HG02678 (cell line): ENCODE data around the gene ZNF584.
A peak's percentile ranks its signal among the peaks of the same experiment; 100 is the strongest.
"Not testable (repeated sequence)": the region's sequence is repeated elsewhere in the genome, so short reads cannot be mapped to it uniquely, and the experiment has no call there.

Experiments used
- ATAC-seq: cut with Tn5 transposase; IDR thresholded peaks from one replicate; pipeline ENCODE4 v1.9.1; 2021; ENCODE audit warnings: mild to moderate bottlenecking, moderate library complexity; ENCODE audit not compliant: unreplicated experiment

The ZNF584 gene

DNA sequence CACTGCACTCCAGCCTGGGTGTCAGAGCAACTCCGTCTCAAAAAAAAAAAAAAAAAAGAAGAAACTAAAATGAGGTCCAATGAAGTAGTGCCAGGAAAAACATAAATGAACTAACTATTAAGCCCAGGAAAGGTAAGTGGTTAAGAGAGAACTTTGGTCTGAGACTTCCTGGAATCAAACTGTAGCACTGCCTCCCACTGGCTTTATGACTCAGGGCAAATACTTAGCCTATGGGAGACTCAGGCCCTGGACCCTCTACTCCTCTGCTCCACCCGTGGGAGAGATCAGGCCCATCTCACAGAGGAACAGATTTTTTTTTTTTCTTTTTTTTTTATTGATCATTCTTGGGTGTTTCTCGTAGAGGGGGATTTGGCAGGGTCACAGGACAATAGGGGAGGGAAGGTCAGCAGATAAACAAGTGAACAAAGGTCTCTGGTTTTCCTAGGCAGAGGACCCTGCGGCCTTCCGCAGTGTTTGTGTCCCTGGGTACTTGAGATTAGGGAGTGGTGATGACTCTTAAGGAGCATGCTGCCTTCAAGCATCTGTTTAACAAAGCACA lies 4.5 kb upstream of the ZNF584 start:
- not testable (repeated sequence) for ATAC-seq

DNA sequence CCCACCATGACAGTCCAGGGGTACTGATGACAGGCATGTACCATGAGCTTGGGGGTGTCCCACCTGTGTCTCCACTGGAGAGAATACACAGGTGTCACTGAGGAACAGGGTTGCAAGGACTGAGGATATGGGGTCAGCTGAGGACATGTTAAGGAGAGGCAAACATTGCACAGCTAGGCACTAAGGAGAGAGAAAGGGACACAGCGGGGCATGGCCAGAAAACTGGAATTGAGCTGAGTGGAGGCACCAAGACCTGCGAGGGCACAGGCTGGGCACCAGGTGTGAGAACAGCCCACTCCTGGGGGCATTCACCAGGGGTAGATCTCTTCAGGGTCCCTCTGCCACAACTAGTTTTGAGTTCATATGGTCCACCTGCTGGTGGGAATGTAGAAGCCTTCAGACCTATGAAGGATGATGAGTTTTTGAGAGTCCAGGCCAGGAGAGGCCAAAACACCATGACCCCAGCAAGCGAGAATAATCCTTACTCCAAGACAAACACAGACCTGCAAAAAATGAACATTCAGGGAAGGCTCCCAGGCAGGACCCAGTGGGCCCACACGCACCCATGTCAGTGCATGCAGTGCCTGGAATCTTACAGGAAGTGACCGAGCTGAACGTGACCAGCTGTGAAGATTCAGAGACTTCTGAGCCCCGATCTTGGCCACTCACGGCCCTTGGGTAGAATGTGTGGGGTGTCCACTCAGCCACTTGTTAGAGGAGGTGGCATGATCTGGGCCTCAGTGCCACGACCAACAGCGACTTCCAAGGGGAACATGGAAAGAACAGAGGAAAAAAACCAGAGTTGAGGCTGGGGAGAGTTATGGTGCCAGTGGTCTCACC lies 1.4 kb upstream of the ZNF584 start:
- no peak for ATAC-seq

DNA sequence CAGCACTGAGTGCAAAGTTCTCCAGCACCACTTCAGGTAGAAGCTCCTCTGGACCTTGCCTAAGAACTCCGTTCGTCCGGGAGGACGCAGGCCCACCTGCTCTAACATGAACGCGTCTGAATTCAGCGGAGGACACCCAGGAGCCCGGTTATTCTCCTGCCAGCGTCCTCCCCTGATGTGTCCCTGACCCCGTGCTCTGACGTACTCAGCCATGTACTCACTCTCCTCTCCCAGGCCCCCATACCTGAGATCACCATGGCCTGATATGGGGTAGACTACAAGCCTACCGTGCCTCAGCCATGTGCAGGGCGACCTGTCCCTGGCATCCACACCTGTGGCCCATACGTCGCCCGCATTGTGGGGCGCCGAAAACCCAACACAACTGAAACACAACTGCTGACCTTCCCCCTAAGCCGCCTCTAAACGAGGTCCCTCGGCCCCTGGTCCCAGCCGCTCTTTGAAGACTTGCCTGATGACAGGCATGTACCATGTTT lies 744 bp upstream of the ZNF584 start:
- no peak for ATAC-seq

DNA sequence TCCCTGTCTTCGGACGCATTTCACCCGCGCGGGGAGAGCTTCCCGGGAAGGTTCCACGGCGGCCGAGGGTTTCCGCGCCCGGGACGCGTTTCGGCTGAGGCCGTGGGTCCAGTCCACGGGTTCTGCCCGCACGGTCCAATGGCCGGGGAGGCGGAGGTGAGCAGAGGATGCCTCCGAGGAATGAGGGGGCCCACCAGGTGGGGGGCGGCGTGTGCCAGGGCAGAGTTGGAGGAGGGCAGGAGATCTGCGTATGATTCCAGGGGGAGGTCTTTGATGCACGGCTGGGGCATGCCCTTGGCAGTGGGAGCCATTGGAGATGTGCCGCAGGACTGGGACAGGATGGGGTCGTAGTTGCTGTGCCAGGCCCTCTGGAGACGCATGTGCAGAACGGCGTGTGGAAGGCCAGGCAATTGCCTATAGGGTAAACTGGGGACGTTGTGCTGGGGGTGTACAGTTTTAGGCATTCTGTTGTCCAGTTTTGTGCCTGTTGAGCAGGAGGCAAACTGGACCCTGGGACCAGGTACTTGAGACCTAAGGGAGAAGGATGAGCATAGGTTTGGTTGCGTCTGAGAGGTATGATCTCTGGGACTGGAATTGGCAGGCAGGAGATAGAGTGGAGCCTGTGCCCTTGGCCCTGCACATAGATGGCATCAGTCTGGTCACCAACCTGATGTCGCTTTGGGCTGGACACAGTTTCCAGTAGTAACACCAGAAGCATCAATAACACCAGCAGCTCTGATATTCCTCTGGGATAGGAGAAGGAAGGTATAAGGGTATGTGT lies 751 bp downstream of the ZNF584 start:
- peak; percentile 12 for ATAC-seq

DNA sequence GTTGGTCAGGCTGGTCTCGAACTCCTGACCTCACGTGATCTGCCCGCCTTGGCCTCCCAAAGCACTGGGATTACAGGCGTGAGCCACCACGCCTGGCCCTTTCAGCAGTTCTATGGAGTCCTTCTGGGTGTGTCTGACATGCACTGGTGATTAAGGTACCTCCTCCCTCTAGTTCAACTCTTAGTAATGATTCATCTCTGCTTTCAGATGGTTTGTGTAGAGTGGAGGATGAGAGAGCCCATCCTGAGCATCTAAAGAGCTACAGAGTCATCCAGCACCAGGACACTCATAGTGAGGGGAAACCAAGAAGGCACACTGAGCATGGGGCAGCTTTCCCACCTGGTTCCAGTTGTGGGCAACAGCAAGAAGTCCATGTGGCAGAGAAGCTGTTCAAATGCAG lies 8.2 kb downstream of the ZNF584 start:
- no peak for ATAC-seq

DNA sequence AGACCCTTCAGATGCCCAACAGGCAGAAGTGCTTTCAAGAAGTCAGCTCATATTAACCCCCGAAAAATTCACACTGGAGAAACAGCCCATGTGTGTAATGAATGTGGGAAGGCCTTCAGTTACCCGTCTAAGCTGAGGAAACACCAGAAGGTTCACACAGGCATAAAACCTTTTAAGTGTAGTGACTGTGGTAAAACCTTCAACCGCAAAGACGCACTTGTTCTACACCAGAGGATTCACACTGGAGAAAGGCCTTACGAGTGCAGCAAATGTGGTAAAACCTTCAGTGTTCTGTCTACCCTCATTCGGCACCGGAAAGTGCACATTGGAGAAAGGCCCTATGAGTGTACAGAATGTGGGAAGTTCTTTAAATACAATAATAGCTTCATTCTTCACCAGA lies 8.6 kb downstream of the ZNF584 start:
- ATAC-seq: no peak

DNA sequence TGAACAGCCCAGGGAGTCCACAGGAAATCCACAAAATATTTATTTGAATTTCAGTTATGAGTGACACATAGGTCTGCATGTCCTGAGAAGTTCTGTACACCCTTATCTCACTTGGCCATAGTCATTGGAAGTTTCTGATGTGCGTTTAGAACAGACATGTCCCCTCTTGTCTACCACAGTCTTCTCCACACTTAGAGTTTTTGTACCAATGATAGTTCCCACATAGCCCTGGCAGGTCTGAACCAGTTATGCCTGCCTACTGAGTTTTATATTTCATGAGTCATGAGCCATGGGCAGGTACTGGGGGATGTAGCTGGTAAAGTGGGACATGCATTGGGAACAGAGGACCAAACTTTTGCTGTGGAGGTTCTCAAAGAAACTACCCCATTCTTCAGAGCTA lies 20.2 kb downstream of the ZNF584 start:
- ATAC-seq: no peak

DNA sequence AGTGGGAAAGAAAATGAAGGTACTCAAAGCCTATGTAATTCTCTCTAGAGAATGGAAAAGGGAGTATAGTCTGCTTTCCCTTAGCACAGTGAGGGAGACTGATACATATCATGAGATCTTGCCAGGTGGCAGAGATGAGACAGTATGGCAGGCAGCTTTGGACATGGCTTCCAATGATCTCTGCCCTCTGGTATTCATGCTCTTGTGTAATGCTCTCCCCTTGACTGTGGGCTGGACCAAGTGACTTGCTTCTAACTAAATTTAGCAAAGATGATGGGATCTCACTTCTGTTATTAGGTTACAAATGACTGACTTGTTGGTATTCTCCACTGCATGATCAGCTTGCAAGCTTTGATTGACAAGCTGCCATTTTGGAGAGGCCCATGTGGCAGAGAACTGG lies 21.3 kb downstream of the ZNF584 start:
- no peak for ATAC-seq

DNA sequence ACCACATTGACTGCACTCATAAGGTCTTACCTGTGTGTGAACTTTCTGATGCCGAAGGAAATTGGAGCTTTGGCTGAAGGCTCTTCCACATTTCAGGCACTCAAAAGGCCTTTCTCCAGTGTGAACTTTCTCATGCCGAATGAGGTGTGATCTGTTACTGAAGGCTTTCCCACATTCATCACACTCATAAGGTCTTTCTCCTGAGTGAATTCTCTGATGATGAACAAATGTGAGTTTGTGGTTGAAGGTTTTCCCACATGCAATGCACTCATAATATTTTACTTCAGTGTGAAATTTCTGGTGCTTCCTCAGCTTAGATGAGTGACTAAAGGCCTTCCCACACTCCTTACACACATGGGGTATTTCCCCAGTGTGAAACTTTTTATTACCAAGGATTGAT lies 25.8 kb downstream of the ZNF584 start:
- no peak for ATAC-seq

DNA sequence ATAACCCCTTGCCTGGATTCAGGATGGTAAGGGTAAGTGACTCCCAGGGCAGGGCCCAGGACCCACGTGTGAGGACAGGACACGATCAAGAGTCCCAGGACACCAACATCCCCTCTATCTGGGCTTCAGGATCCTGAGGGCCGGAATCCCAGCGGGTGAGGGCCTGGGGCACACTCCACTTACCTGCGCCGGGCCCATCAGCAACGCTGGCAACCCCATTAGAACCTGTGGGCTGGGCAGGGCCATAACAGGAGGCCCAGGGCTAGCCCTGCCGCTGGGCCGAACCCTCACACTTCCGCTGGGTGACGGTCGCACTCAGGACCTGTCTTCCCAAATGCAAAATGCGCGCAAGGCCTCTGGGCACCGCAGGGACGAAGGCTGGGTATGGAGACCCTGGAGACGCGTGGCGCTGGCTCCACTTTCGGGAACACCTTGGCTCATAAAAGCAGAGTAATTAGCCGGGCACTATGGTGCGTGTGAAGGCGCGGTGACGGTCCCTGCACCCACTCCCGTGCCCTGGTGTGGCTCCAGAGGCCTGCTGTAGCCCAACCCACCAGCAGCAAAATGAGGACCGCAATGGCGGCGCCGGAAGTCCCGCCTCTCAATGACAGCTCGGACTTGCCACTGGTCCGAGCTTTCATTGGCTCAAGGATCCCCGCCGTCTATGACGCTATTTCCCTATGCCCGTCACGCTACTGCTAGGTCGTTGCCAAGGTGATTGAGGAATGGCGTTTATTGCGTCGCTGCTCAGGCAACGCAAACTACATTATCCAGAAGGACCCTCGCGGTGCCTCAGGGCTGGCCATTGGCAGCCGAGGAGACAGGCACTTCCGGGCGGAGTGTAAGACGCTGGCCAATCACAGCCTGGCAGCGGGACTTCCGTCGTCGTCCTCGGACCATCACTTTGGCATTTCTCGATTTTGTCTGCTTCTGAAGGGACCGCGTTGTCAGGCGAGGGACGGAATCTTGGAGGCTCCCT lies 31.4 kb downstream of the ZNF584 start, which contains the start of gene ZNF132:
ZNF132 (minus strand) TSS at position 578 of the 979 bp plus-strand sequence; CDS start at position 246, 332 bp downstream.
- ATAC-seq: peak; percentile 95

DNA sequence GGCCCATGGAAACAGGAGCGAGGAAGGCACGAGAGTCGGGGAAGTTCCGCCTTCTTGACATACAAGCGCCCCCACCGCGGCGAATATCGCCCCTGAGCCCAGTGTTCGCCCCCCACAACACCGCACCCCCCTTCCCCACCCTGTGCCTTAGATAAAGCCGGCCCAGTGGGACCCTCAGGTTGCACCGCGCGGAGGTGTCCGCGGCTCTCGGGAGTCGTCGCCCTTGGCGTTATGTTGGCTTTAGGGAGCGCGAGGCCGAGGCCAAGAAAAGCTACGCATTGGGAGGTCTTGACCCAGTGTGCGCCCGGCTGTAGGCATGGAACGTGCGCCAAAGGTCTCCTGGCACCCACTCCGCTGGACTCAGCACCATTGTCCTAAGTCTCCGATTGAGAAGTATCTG lies 32.1 kb downstream of the ZNF584 start:
- ATAC-seq: no peak

DNA sequence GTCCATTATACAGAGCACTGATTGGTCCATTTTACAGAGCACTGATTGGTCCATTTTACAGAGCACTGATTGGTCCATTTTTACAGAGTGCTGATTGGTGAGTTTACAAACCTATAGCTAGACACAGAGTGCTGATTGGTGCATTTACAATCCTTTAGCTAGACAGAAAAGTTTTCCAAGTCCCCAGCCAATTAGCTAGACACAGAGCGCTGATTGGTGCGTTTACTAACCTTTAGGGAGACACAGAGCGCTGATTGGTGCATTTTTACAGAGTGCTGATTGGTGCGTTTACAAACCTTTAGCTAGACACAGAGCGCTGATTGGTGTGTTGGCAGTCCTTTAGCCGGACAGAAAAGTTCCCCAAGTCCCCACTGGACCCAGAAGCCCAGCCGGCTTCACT lies 34.5 kb downstream of the ZNF584 start:
- ATAC-seq: not testable (repeated sequence)

DNA sequence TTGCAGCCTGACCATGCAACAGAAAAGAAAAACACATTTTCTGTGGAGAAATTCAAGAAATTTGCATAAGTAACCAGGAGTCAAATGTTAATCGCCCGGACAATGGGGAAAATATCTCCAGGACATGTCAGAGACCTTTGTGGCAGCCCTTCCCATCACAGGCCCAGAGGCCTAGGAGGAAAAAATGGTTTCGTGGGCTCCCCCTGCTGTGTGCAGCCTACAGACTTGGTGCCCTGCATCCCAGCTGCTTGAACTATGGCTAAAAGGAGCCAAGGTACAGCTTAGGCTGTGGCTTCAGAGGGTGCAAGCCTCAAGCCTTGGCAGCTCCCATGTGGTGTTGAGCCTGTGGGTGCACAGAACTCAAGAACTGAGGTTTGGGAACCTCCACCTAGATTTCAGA lies 40.4 kb downstream of the ZNF584 start:
- ATAC-seq: not testable (repeated sequence)

DNA sequence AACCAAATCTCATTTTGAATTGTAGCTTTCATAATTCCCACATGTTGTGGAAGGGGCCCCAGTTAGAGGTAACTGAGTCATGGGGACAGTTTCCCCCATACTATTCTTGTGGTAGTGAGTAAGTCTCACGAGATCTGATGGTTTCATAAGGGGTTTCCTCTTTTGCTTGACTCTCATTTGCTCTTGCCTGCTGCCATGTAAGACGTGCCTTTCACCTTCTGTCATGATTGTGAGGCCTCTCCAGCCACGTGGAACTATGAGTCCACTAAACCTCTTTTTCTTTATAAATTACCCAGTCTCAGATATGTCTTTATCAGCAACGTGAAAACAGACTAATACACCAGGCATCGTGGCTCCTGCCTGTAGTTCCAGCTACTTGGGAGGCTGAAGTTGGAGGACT lies 41.5 kb downstream of the ZNF584 start:
- ATAC-seq: not testable (repeated sequence)

DNA sequence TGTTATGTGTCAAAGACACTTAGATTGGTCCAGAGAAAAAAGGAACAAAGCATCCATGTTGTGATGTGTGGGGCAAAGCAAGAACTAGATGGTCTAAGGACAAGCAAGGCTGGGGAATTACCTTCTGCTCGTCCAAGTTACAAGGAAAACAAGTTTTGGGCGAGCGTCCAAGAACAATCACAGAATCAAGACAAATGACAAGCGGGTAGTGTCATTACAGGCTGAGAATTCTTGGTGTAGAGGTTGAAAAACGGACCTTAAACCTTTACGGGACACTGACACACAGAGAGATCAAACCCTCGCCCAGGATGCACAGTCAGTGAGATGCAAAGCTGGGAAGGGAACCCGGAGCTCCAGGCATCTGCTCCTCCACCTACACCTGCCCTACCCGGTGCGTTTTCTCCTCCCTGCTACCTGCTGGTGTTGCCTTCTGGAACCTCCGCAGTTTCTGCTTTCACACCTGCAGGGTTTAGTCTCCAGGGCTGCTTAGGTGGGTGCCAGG lies 42.5 kb downstream of the ZNF584 start:
- peak; percentile 4 for ATAC-seq

DNA sequence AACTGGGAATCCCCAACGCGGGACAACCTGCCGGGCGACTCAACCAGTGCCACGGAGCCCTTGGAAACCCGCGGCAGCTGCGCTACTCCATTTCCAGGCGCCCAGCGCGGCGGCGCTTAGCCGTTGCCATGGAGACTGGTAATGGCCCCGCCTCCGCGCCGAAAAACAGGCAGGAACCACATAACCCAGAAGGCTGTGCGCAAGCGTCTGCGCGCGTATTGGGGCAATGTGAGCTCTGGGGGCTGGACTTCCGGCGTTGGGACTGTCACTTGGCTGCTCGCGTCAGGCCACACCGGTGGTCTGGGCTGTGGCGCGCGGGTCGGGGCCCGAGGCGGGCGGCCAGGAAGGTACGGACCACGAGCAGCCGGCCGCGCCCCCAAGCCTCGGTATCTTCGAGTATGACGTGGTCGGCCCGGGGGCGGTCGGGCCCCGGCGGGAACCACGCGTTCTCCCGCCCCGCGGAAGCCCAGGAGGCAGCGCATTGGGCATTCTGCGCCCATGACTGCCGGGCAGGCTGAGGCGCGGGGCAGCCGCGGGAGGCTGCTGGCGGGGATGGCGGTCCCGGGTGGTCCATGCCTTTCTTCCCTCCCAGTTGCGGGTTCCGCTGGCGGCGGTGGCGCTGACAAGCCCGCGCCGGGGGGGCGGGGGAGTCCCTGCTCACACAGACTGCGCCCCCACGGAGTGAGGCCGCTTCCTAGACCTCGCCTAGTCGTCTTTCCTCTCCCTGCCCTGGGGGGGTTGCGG lies 43.1 kb downstream of the ZNF584 start, which contains the start of gene ZNF324B:
ZNF324B (plus strand) TSS at position 265 of the 744 bp plus-strand sequence. CDS start 2,080 bp downstream, outside the sequence.
- peak; percentile 98 for ATAC-seq

DNA sequence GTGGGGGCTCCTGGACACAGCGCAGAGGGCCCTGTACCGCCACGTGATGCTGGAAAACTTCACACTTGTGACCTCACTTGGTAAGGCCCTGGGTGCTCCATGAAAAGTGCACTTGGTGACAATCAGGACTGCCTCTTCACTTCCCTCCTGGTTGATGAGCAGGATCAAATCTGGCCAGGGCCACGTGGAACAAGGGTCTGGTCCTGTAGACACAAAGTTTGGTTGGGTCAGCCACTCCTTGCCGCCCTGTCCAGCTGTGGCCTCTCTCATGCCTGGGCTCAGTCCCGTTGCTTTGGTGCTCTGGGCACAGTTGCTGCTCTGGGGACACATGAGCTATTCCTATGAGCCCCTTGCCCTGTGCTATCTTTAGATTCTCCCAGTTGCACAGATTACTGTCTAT lies 45.3 kb downstream of the ZNF584 start:
- no peak for ATAC-seq

DNA sequence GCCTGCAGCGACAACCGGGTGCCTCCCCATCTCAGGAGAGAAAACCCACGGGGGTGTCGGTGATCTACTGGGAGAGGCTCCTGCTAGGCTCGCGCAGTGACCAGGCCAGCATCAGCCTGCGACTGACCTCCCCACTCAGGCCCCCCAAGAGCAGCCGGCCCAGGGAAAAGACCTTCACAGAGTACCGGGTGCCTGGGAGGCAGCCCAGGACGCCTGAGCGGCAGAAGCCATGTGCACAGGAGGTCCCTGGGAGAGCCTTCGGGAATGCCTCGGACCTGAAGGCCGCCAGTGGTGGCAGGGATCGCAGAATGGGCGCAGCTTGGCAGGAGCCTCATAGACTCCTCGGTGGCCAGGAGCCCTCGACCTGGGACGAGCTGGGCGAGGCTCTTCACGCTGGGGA lies 46.9 kb downstream of the ZNF584 start:
- ATAC-seq: no peak

DNA sequence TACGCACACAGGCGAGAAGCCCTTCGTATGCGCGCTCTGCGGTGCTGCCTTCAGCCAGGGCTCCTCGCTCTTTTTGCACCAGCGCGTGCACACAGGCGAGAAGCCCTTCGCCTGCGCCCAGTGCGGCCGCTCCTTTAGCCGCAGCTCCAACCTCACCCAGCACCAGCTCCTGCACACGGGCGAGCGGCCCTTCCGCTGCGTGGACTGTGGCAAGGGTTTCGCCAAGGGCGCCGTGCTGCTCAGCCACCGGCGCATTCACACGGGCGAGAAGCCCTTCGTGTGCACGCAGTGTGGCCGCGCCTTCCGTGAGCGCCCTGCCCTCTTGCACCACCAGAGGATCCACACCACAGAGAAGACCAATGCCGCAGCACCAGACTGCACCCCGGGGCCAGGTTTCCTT lies 47.7 kb downstream of the ZNF584 start:
- ATAC-seq: no peak
